ENCODE data around the gene TBX19.
A peak's percentile ranks its signal among the peaks of the same experiment; 100 is the strongest.

Gene TBX19

GRCh38 chr1:168330285-168330684 lies 49.6 kb downstream of the TBX19 start:
- H3K36me3 ChIP-seq (ENCODE audit: control insufficient read depth in 4 of 4, insufficient read depth in 4 of 4, low read length in 3 of 4), result no peaks in the 10 kb centered on the region
- no peaks in the 10 kb centered on the region for H3K9me3 ChIP-seq (ENCODE audit: control extremely low read depth in 1 of 5, control insufficient read depth in 4 of 5, insufficient read depth in 2 of 5, low read depth in 1 of 5, low read length in 4 of 5)
- no CpG with 5 or more reads among the region's 3 CpGs for WGBS (ENCODE audit: insufficient coverage)
- H3K4me3 ChIP-seq (ENCODE audit: control insufficient read depth in 1 of 7, extremely low read depth in 1 of 7, insufficient read depth in 4 of 7, low read depth in 2 of 7, low read length in 6 of 7), result no peak overlapping the region
- ChIA-PET POLR2A (no interaction called here), CTCF (interaction anchor here (0.6 to 2.2 kb wide), 3 partner anchors 9 to 109 kb away, joined by 3 to 13 read pairs (median 3); no protein-coding TSS in a partner anchor)
- H3K27me3 ChIP-seq (replicated peaks in 2 of 5; ENCODE audit: control insufficient read depth in 4 of 5, insufficient read depth in 5 of 5, low read length in 4 of 5), result no peaks in the 10 kb centered on the region
- no peaks in the 10 kb centered on the region for H3K4me1 ChIP-seq (ENCODE audit: control extremely low read depth in 1 of 4, control insufficient read depth in 4 of 4, insufficient read depth in 4 of 4, low read length in 3 of 4)
- H3K27ac ChIP-seq (ENCODE audit: insufficient read depth in 1 of 2, low read depth in 1 of 2, low read length in 2 of 2, poor library complexity in 1 of 2, severe bottlenecking in 2 of 2), result no peak overlapping the region
- DNase-seq, result no peak

- no peak overlapping the region for H3K4me3 ChIP-seq (ENCODE audit: control insufficient read depth in 1 of 7, extremely low read depth in 1 of 7, insufficient read depth in 4 of 7, low read depth in 2 of 7, low read length in 6 of 7)
- no peaks in the 10 kb centered on the region for H3K27me3 ChIP-seq (replicated peaks in 2 of 5; ENCODE audit: control insufficient read depth in 4 of 5, insufficient read depth in 5 of 5, low read length in 4 of 5)
- no peaks in the 10 kb centered on the region for H3K4me1 ChIP-seq (ENCODE audit: control extremely low read depth in 1 of 4, control insufficient read depth in 4 of 4, insufficient read depth in 4 of 4, low read length in 3 of 4)
- no peaks in the 10 kb centered on the region for H3K36me3 ChIP-seq (ENCODE audit: control insufficient read depth in 4 of 4, insufficient read depth in 4 of 4, low read length in 3 of 4)
- POLR2A ChIA-PET, result no interaction called here
- no CpG with 5 or more reads among the region's 1 CpG for WGBS (ENCODE audit: insufficient coverage)
- DNase-seq, result no peak
- no peak overlapping the region for H3K27ac ChIP-seq (ENCODE audit: insufficient read depth in 1 of 2, low read depth in 1 of 2, low read length in 2 of 2, poor library complexity in 1 of 2, severe bottlenecking in 2 of 2)
- CTCF ChIA-PET, result interaction anchor here (1.0 to 2.2 kb wide), 3 partner anchors 10 to 97 kb away, joined by 3 to 13 read pairs (median 3); no protein-coding TSS in a partner anchor
- H3K9me3 ChIP-seq (ENCODE audit: control extremely low read depth in 1 of 5, control insufficient read depth in 4 of 5, insufficient read depth in 2 of 5, low read depth in 1 of 5, low read length in 4 of 5), result no peaks in the 10 kb centered on the region
Measured at GRCh38 chr1:168331569-168331968, 50.9 kb downstream of the TBX19 start.

GRCh38 chr1:168333562-168334276 lies 53.0 kb downstream of the TBX19 start:
- ChIA-PET CTCF (interaction anchor here (2.1 kb wide), 1 partner anchor 9 kb away, joined by 9 read pairs; no protein-coding TSS in a partner anchor), POLR2A (no interaction called here)
- no peak overlapping the region for H3K27ac ChIP-seq (ENCODE audit: insufficient read depth in 1 of 2, low read depth in 1 of 2, low read length in 2 of 2, poor library complexity in 1 of 2, severe bottlenecking in 2 of 2)
- H3K9me3 ChIP-seq (ENCODE audit: control extremely low read depth in 1 of 5, control insufficient read depth in 4 of 5, insufficient read depth in 2 of 5, low read depth in 1 of 5, low read length in 4 of 5), result peaks cover 0 to 3% (median 0%) of the 10 kb centered on the region in 5 experiments
- H3K4me3 ChIP-seq (ENCODE audit: control insufficient read depth in 1 of 7, extremely low read depth in 1 of 7, insufficient read depth in 4 of 7, low read depth in 2 of 7, low read length in 6 of 7), result no peak overlapping the region
- 87% methylated on average over 5 of the region's 6 CpGs for WGBS (ENCODE audit: insufficient coverage)
- DNase-seq, result no peak
- no peaks in the 10 kb centered on the region for H3K36me3 ChIP-seq (ENCODE audit: control insufficient read depth in 4 of 4, insufficient read depth in 4 of 4, low read length in 3 of 4)
- no peaks in the 10 kb centered on the region for H3K27me3 ChIP-seq (replicated peaks in 2 of 5; ENCODE audit: control insufficient read depth in 4 of 5, insufficient read depth in 5 of 5, low read length in 4 of 5)
- H3K4me1 ChIP-seq (ENCODE audit: control extremely low read depth in 1 of 4, control insufficient read depth in 4 of 4, insufficient read depth in 4 of 4, low read length in 3 of 4), result no peaks in the 10 kb centered on the region

- Histone ChIP-seq H3K4me3 (ENCODE audit: control insufficient read depth in 1 of 7, extremely low read depth in 1 of 7, insufficient read depth in 4 of 7, low read depth in 2 of 7, low read length in 6 of 7) (no peak overlapping the region), H3K36me3 (ENCODE audit: control insufficient read depth in 4 of 4, insufficient read depth in 4 of 4, low read length in 3 of 4) (no peaks in the 10 kb centered on the region), H3K27me3 (replicated peaks in 2 of 5; ENCODE audit: control insufficient read depth in 4 of 5, insufficient read depth in 5 of 5, low read length in 4 of 5) (no peaks in the 10 kb centered on the region), H3K9me3 (ENCODE audit: control extremely low read depth in 1 of 5, control insufficient read depth in 4 of 5, insufficient read depth in 2 of 5, low read depth in 1 of 5, low read length in 4 of 5) (peaks cover 0 to 3% (median 0%) of the 10 kb centered on the region in 5 experiments), H3K4me1 (ENCODE audit: control extremely low read depth in 1 of 4, control insufficient read depth in 4 of 4, insufficient read depth in 4 of 4, low read length in 3 of 4) (no peaks in the 10 kb centered on the region), H3K27ac (ENCODE audit: insufficient read depth in 1 of 2, low read depth in 1 of 2, low read length in 2 of 2, poor library complexity in 1 of 2, severe bottlenecking in 2 of 2) (no peak overlapping the region)
- ChIA-PET CTCF (interaction anchor here (2.1 kb wide), 1 partner anchor 7 kb away, joined by 9 read pairs; no protein-coding TSS in a partner anchor), POLR2A (no interaction called here)
- DNase-seq, result peak in 2 of 3 donors; percentile 62 to 77
- WGBS (ENCODE audit: insufficient coverage), result 100% methylated on average over 1 of the region's 1 CpG
Measured at GRCh38 chr1:168335500-168335899, 54.8 kb downstream of the TBX19 start.

GRCh38 chr1:168338589-168339503 lies 58.2 kb downstream of the TBX19 start:
- POLR2A ChIA-PET, result no interaction called here
- CTCF ChIA-PET, result interaction anchor here (1.7 kb wide), 1 partner anchor 23 kb away, joined by 6 read pairs; no protein-coding TSS in a partner anchor
- Histone ChIP-seq H3K27ac (ENCODE audit: insufficient read depth in 1 of 2, low read depth in 1 of 2, low read length in 2 of 2, poor library complexity in 1 of 2, severe bottlenecking in 2 of 2) (no peak overlapping the region), H3K9me3 (ENCODE audit: control extremely low read depth in 1 of 5, control insufficient read depth in 4 of 5, insufficient read depth in 2 of 5, low read depth in 1 of 5, low read length in 4 of 5) (peaks cover 0 to 6% (median 2%) of the 10 kb centered on the region in 5 experiments), H3K4me1 (ENCODE audit: control extremely low read depth in 1 of 4, control insufficient read depth in 4 of 4, insufficient read depth in 4 of 4, low read length in 3 of 4) (peaks cover 0 to 6% (median 6%) of the 10 kb centered on the region in 4 experiments), H3K36me3 (ENCODE audit: control insufficient read depth in 4 of 4, insufficient read depth in 4 of 4, low read length in 3 of 4) (no peaks in the 10 kb centered on the region), H3K4me3 (ENCODE audit: control insufficient read depth in 1 of 7, extremely low read depth in 1 of 7, insufficient read depth in 4 of 7, low read depth in 2 of 7, low read length in 6 of 7) (no peak overlapping the region), H3K27me3 (replicated peaks in 2 of 5; ENCODE audit: control insufficient read depth in 4 of 5, insufficient read depth in 5 of 5, low read length in 4 of 5) (no peaks in the 10 kb centered on the region)
- DNase-seq, result no peak
- WGBS (ENCODE audit: insufficient coverage), result 98% methylated on average over 6 of the region's 13 CpGs

GRCh38 chr1:168340781-168341482 lies 60.3 kb downstream of the TBX19 start:
- POLR2A ChIA-PET, result no interaction called here
- peaks cover 0 to 6% (median 6%) of the 10 kb centered on the region in 4 experiments for H3K4me1 ChIP-seq (ENCODE audit: control extremely low read depth in 1 of 4, control insufficient read depth in 4 of 4, insufficient read depth in 4 of 4, low read length in 3 of 4)
- no peaks in the 10 kb centered on the region for H3K36me3 ChIP-seq (ENCODE audit: control insufficient read depth in 4 of 4, insufficient read depth in 4 of 4, low read length in 3 of 4)
- H3K27ac ChIP-seq (ENCODE audit: insufficient read depth in 1 of 2, low read depth in 1 of 2, low read length in 2 of 2, poor library complexity in 1 of 2, severe bottlenecking in 2 of 2), result no peak overlapping the region
- H3K9me3 ChIP-seq (ENCODE audit: control extremely low read depth in 1 of 5, control insufficient read depth in 4 of 5, insufficient read depth in 2 of 5, low read depth in 1 of 5, low read length in 4 of 5), result peaks cover 0 to 6% (median 2%) of the 10 kb centered on the region in 5 experiments
- CTCF ChIA-PET, result interaction anchor here (1.7 to 3.4 kb wide), 3 partner anchors 21 to 195 kb away, joined by 4 to 38 read pairs (median 6); no protein-coding TSS in a partner anchor
- peak; percentile 37 to 87 (median 81) for DNase-seq
- no peak overlapping the region for H3K4me3 ChIP-seq (ENCODE audit: control insufficient read depth in 1 of 7, extremely low read depth in 1 of 7, insufficient read depth in 4 of 7, low read depth in 2 of 7, low read length in 6 of 7)
- no peaks in the 10 kb centered on the region for H3K27me3 ChIP-seq (replicated peaks in 2 of 5; ENCODE audit: control insufficient read depth in 4 of 5, insufficient read depth in 5 of 5, low read length in 4 of 5)
- 19% methylated on average over 2 of the region's 3 CpGs for WGBS (ENCODE audit: insufficient coverage)
